Measurements from ENCODE around the gene TASOR.
"Not testable (repeated sequence)": the region's sequence is repeated elsewhere in the genome, so short reads cannot be mapped to it uniquely, and the experiment has no call there.

The TASOR gene

GRCh38 chr3:56702490-56703315 is 19.6 kb upstream of the TASOR start:
- no peaks in the 10 kb centered on the region for H3K4me1 ChIP-seq (ENCODE audit: control insufficient read depth, insufficient read depth, low read length)
- no peaks in the 10 kb centered on the region for H3K36me3 ChIP-seq (ENCODE audit: insufficient read depth, low read length)
- no peaks in the 10 kb centered on the region for H3K9me3 ChIP-seq (replicated peaks; ENCODE audit: low read length)
- no peak overlapping the region for H3K9ac ChIP-seq (ENCODE audit: low read depth, low read length)
- H3K27me3 ChIP-seq (ENCODE audit: control insufficient read depth, insufficient read depth, low read length): no peaks in the 10 kb centered on the region
- H3K4me2 ChIP-seq (ENCODE audit: low read length): no peak overlapping the region
- no peak overlapping the region for H3K4me3 ChIP-seq (ENCODE audit: low read length)

GRCh38 chr3:56700151-56700550 is 17.1 kb upstream of the TASOR start:
- Histone ChIP-seq H3K36me3 (ENCODE audit: insufficient read depth, low read length) (no peaks in the 10 kb centered on the region), H3K9ac (ENCODE audit: low read depth, low read length) (no peak overlapping the region)

DNA sequence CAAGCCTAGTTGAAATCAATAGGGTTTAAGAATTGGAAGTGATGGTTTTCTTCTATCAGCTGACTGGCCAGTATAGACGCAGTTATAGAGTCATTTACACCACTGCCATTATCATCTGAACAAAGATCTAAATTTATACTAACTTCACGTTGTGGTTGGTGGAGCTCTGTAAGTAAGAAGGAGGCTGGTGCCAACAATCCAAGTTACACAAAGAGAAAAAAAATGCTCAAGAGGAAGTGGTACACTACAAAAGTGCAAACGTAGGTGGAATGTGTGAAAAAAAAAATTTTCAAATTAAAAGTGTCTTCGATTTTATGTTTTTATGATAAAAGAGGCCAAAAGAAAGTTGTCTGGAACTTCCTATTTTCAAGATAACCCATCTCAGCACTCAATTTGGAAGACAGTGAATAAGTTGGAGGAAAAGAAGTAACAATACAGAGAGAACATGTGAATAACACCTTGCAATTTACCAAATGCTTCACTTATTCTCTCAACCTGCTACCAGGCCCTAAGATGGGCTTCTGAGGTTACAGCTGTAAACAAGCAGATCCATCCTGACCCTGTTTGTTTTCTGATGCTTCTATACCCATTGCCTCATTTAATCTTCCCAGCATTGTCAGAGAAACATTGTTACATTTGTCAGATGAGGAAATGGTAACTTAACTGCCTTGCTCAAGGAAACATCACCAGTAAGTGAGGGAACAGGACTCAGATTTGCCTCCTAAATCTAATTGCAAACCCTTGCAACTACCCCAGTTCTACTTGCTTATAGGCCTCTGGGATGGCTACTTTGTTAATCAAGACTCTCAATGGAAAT is 12.0 kb upstream of the TASOR start:
- H3K36me3 ChIP-seq (ENCODE audit: insufficient read depth, low read length): no peaks in the 10 kb centered on the region

More at GRCh38 chr3:56700151-56700550, 17.1 kb upstream of the TASOR start:
- Histone ChIP-seq H3K4me2 (ENCODE audit: low read length) (no peak overlapping the region), H3K4me3 (ENCODE audit: low read length) (no peak overlapping the region), H3K27me3 (ENCODE audit: control insufficient read depth, insufficient read depth, low read length) (no peaks in the 10 kb centered on the region), H3K4me1 (ENCODE audit: control insufficient read depth, insufficient read depth, low read length) (no peaks in the 10 kb centered on the region), H3K9me3 (replicated peaks; ENCODE audit: low read length) (no peaks in the 10 kb centered on the region)

GRCh38 chr3:56693750-56694149 is 10.7 kb upstream of the TASOR start:
- H3K4me2 ChIP-seq (ENCODE audit: low read length): no peak overlapping the region
- H3K4me1 ChIP-seq (ENCODE audit: control insufficient read depth, insufficient read depth, low read length): no peaks in the 10 kb centered on the region
- no peaks in the 10 kb centered on the region for H3K27me3 ChIP-seq (ENCODE audit: control insufficient read depth, insufficient read depth, low read length)
- no peak overlapping the region for H3K9ac ChIP-seq (ENCODE audit: low read depth, low read length)
- no peaks in the 10 kb centered on the region for H3K9me3 ChIP-seq (replicated peaks; ENCODE audit: low read length)
- no peaks in the 10 kb centered on the region for H3K36me3 ChIP-seq (ENCODE audit: insufficient read depth, low read length)
- H3K4me3 ChIP-seq (ENCODE audit: low read length): no peak overlapping the region

More for the DNA sequence above, 12.0 kb upstream of the TASOR start:
- H3K27me3 ChIP-seq (ENCODE audit: control insufficient read depth, insufficient read depth, low read length): no peaks in the 10 kb centered on the region
- H3K4me3 ChIP-seq (ENCODE audit: low read length): no peak overlapping the region
- no peak overlapping the region for H3K9ac ChIP-seq (ENCODE audit: low read depth, low read length)
- H3K4me2 ChIP-seq (ENCODE audit: low read length): no peak overlapping the region
- H3K4me1 ChIP-seq (ENCODE audit: control insufficient read depth, insufficient read depth, low read length): no peaks in the 10 kb centered on the region
- H3K9me3 ChIP-seq (replicated peaks; ENCODE audit: low read length): no peaks in the 10 kb centered on the region

DNA sequence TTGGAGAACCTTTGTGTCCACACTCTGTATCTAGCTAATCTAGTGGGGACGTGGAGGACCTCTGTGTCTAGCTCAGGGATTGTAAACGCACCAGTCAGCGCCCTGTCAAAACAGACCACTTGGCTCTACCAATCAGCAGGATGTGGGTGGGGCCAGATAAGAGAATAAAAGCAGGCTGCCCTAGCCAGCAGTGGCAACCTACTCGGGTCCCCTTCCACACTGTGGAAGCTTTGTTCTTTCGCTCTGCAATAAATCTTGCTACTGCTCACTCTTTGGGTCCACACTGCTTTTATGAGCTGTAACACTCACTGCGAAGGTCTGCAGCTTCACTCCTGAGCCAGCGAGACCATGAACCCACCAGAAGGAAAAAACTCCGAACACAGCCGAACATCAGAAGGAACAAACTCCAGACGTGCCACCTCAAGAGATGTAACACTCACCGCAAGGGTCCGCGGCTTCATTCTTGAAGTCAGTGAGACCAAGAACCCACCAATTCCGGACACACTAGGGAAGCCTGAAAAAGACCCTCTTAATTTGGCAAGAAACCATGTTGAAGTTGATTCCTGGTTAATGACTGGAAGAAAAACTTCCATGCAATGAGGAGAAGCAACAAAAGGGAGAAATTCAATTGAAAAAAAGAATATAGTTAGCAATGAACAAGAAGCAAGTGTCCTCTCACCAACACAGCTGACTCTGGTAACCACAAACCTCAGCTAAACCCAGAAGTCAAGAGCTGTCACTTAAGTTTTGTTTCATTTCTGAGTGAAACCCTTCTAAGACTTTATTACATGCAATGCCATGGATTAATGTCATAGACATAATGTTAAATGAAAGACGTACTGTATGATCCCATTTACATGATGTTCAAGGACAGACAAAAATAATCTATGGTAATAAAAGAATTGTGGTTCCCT is 9.7 kb upstream of the TASOR start:
- H3K4me2 ChIP-seq (ENCODE audit: low read length); H3K9ac ChIP-seq (ENCODE audit: low read depth, low read length); H3K4me3 ChIP-seq (ENCODE audit: low read length); H3K36me3 ChIP-seq (ENCODE audit: insufficient read depth, low read length); H3K9me3 ChIP-seq (replicated peaks; ENCODE audit: low read length); H3K27me3 ChIP-seq (ENCODE audit: control insufficient read depth, insufficient read depth, low read length); H3K4me1 ChIP-seq (ENCODE audit: control insufficient read depth, insufficient read depth, low read length): not testable (repeated sequence)

GRCh38 chr3:56692001-56692365 is 8.9 kb upstream of the TASOR start:
- H3K36me3 ChIP-seq (ENCODE audit: insufficient read depth, low read length); H3K4me1 ChIP-seq (ENCODE audit: control insufficient read depth, insufficient read depth, low read length); H3K9me3 ChIP-seq (replicated peaks; ENCODE audit: low read length); H3K9ac ChIP-seq (ENCODE audit: low read depth, low read length); H3K4me2 ChIP-seq (ENCODE audit: low read length); H3K27me3 ChIP-seq (ENCODE audit: control insufficient read depth, insufficient read depth, low read length); H3K4me3 ChIP-seq (ENCODE audit: low read length): not testable (repeated sequence)

GRCh38 chr3:56691165-56692000 is 8.3 kb upstream of the TASOR start:
- Histone ChIP-seq H3K4me2 (ENCODE audit: low read length) (no peak overlapping the region), H3K9ac (ENCODE audit: low read depth, low read length) (no peak overlapping the region), H3K27me3 (ENCODE audit: control insufficient read depth, insufficient read depth, low read length) (no peaks in the 10 kb centered on the region), H3K4me3 (ENCODE audit: low read length) (no peak overlapping the region), H3K36me3 (ENCODE audit: insufficient read depth, low read length) (no peaks in the 10 kb centered on the region), H3K9me3 (replicated peaks; ENCODE audit: low read length) (no peaks in the 10 kb centered on the region), H3K4me1 (ENCODE audit: control insufficient read depth, insufficient read depth, low read length) (no peaks in the 10 kb centered on the region)

DNA sequence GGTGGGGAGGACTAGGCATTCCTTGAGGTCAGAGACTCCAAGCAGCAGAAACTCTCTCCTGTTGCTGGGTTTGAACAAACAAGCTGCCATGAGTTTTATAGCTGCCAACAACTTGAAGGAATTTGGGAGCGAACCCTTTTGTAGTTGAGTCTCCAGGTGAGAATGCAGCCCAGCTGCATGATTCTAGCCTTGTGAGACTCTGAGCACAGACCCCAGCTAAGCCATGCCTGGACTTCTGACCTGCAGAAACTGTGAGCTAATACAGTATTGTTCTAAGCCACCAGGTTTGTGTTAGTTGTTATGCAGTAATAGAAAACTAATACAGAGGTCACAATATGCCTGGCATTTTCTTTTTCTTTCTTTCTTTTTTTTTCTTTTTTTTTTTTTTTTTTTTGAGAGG is 6.2 kb upstream of the TASOR start:
- Histone ChIP-seq H3K36me3 (ENCODE audit: insufficient read depth, low read length) (peaks cover 1% of the 10 kb centered on the region), H3K9ac (ENCODE audit: low read depth, low read length) (no peak overlapping the region), H3K9me3 (replicated peaks; ENCODE audit: low read length) (no peaks in the 10 kb centered on the region), H3K27me3 (ENCODE audit: control insufficient read depth, insufficient read depth, low read length) (no peaks in the 10 kb centered on the region), H3K4me3 (ENCODE audit: low read length) (no peak overlapping the region), H3K4me2 (ENCODE audit: low read length) (no peak overlapping the region), H3K4me1 (ENCODE audit: control insufficient read depth, insufficient read depth, low read length) (no peaks in the 10 kb centered on the region)

DNA sequence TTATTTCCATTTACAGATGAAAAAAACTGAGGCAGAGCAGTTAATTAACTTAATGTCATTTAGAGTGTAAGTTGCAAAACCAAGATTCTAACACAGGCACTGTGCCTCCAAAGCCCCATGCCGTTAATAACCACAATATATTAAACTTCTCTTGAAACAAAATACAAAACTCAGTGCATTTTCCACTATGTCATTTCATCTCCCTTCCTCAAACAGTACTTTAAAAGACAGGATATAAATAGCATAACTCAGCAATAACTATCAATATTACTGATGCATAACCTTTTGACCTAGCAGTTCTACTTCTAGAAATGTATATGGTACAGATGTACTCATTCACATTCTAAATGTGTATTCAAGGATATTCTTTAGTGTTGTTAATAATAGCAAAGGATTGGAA is 5.1 kb upstream of the TASOR start:
- Histone ChIP-seq H3K36me3 (ENCODE audit: insufficient read depth, low read length) (peaks cover 2% of the 10 kb centered on the region), H3K4me1 (ENCODE audit: control insufficient read depth, insufficient read depth, low read length) (peaks cover 4% of the 10 kb centered on the region), H3K27me3 (ENCODE audit: control insufficient read depth, insufficient read depth, low read length) (no peaks in the 10 kb centered on the region), H3K9me3 (replicated peaks; ENCODE audit: low read length) (peaks cover 4% of the 10 kb centered on the region), H3K4me2 (ENCODE audit: low read length) (no peak overlapping the region), H3K9ac (ENCODE audit: low read depth, low read length) (no peak overlapping the region), H3K4me3 (ENCODE audit: low read length) (no peak overlapping the region)

- Histone ChIP-seq H3K4me2 (ENCODE audit: low read length) (no peak overlapping the region), H3K9me3 (replicated peaks; ENCODE audit: low read length) (peaks cover 4% of the 10 kb centered on the region), H3K36me3 (ENCODE audit: insufficient read depth, low read length) (peaks cover 9% of the 10 kb centered on the region)
Measured at GRCh38 chr3:56684029-56684428, 964 bp upstream of the TASOR start.

More at GRCh38 chr3:56684029-56684428, 964 bp upstream of the TASOR start:
- no peaks in the 10 kb centered on the region for H3K27me3 ChIP-seq (ENCODE audit: control insufficient read depth, insufficient read depth, low read length)
- no peak overlapping the region for H3K4me3 ChIP-seq (ENCODE audit: low read length)
- peaks cover 16% of the 10 kb centered on the region for H3K4me1 ChIP-seq (ENCODE audit: control insufficient read depth, insufficient read depth, low read length)
- no peak overlapping the region for H3K9ac ChIP-seq (ENCODE audit: low read depth, low read length)

All from skeletal muscle satellite cell (primary cell).